Measurements from ENCODE around the gene SERF2.

DNA sequence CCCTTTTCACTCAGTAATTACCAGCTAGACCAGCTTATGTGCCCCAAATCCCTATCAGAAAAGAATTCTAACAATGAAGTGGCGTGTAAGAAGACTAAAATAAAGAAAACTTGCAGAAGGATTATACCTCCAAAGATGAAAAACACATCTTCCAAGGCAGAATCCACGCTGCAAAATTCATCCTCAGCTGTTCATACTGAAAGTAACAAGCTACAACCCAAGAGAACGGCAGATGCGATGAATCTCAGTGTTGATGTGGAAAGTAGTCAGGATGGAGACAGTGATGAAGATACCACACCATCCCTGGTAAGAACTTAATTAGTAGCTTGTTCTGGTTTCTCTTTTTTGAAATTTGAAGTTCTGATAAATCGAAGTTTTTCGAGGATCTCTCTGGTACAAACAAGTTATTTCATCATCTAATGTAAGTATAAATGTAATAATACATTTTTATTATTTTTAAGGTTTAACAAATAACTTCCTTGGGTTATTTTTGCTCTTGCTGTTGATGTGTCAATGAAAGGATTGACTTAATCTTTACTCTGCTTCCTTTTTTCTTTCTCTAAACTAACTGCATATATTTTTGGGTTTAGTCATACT, 36.0 kb downstream of the SERF2 start:
- TF ChIP-seq EZH2phosphoT487 (IDR thresholded peaks at IDR 0.05; ENCODE audit: insufficient read depth, low read depth) (no peak), EZH2 (IDR thresholded peaks at IDR 0.05; ENCODE audit: insufficient read depth, poor library complexity, severe bottlenecking) (no peak)

All from GM23248 (cell line).